Stimulated activated CD8-positive, alpha-beta memory T cell treated with anti-CD3 and anti-CD28 coated beads, Interleukin-4, amount 100 ng/mL, for 48 hours (primary cell): ENCODE measurements around the gene RPL31.

ENCODE experiments used
- DNase-seq: peaks from one replicate; pipeline ENCODE4 v3.0.0-alpha.2; 2020

RPL31 gene

DNA sequence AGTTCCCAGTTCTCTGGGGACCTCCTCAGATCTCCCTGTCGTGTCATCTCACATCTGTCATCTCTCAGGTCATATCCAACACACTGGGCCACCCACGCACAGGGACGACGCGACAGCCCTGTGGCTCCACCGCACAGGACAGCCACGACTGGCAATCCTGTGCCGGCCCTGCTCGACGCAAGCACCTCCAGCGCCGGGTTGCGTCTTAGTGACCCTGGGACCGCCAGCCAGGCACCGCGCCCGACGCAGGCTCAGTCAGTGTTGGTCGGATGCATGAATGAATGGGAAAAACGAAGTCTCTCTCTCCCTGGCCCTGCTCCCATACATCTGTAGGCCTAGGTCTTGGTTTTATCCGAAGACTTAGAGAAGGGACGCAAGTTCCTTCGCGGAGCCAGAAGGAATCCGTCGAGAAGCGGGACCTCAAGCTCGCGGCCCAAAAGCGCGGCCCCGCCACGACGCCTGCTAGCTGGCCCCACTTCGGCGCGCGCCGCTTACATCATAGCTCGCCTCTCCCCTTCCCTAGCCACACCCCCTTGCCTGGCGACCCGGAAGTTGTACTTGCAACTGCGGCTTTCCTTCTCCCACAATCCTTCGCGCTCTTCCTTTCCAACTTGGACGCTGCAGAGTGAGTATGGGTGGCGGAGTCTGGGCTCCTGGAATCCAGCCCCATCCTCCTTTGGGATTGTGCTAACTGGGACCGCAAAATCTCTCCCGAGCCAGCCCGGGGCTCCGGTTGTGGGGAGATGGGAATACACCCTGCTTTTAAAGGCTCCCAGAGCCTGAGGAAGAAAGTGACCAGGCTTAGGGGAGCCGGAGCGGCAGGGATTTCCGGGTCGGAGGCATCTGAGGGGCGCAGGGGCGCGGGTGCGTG lies at the start of gene RPL31:
Gene RPL31, plus strand, starts transcription at position 599 of the 871 bp plus-strand sequence. CDS start 413 bp downstream, outside the sequence.
- peak; percentile 96 for DNase-seq

DNA sequence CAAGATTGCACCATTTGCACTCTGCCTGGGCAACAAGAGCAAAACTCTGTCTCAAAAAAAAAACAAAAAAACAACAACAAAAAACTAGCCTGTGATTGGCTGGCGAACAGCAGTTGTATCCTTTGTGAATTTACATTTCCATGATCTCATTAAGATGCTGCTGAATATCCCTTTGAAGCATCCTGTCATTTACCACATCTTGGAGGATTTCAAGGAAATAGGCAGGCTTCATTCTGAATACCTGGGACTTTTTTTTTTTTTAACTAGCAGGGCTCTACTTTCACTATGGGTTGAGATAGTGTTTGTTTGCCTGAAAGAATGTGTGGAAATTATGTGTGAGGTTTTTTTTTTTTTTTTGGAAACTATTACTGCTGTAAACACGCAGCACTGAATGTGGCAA lies 49.6 kb upstream of the RPL31 start:
- DNase-seq: no peak

DNA sequence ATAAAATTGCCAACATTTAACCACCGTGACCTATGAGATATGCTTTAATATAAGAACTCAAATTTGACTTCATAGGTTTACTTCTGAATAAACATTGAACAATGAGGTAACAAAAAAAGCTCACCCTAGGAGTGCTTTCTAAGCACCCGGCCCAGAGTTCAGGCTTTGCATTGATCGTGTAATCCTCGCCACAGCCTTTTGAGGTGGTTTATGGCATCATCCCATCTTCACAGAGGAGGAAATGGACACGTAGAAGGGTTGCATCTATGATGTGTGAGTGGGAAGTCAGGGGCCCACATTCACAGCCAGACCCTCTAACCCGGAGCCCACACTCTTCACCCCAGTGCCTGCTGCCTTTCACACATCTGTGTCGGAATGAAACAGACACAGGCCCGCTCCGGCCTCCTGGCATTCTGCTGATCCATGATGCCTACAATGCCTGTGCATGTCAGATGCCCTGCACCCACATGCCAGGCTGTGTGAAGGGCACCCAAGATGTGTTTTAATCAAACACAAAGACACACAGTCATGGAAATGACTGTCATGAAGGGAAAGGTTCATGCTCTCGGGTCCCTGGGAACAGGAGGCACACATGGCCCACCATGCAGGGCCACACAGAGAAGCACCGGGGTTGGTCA lies 48.6 kb upstream of the RPL31 start:
- peak; percentile 25 for DNase-seq

DNA sequence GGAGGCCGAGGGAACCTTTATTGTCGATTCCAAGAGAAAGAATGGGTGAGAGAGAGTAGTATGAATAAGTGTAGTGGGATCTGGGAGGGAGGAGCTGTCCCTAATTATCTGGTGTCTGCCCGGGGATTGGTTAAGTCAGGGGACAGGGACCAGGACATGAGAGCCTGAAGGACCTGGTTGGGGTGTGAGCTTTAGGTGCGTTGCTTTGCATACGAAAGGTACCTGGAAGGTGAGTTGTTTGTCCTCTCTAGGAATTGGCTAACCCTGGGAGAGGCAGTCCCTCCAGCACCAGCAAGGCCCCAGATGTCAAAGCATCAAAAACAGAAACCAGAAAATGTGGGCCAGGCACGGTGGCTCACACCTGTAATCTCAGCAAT lies 48.1 kb upstream of the RPL31 start:
- no peak for DNase-seq

DNA sequence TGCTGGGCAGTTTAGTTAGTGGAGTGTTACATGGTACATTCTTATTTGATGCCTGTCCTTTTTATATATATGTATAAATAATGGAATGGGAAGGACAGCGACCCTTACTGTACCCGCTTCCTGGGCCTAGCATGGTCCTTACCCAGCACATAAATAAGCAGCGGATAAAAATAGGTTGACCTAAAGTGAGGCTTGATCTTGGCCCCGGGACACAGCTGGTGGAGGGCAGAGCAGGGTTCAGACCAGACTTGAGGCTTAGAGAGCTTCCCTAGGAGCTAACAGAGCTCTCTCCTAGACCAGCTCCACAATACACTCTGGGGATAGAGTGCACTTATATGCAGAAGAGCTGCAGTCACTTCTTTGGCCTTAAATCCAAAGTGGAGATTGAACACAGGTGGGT lies 46.9 kb upstream of the RPL31 start:
- no peak for DNase-seq

DNA sequence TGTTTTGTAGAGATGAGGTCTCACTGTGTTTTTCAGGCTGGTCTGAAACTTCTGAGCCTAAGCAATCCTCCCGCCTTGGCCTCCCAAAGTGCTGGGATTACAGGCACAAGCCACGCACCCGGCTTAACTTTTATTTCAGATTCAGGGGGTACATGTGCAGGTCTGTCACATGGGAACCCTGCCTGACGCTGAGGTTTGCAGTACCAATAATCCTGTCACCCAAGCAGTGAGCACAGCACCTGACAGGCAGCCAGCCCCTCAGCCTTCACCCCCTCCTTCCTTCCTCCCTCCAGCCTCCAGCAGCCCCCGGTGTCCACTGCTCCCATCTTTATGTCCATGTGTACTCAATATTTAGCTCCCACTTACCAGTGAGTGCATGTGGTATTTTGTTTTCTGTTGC lies 46.0 kb upstream of the RPL31 start:
- DNase-seq: no peak

DNA sequence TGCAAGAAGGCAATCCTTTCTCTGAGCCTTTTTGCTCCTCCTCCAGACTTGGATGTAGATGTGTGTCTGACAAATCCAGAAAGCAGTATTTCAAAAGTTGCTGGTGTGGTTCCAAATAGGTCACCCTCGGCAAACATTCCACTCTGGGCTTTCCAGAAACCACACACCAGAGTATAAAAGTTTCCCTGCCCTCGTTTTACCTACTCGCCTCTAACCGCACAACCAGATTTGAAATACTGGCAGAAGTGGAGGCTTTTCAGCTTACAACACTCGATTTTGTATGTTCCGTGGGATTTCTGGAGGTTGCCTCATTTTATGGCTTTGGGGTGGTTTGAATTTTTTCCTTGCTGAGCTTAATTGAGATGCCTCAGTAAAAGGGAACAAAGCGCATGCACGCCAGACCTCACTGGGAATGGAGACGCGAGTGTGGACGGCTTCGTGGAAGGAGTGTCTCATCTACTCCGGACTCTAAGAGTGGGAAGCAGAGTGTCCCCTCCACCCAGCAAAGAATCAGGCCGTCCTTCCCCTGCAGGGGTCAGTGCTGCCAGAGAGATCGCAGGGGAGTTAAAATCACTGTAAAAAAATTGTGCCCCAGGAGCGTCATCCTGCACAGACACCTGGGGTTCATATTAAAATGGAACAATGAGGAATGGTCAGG lies 44.0 kb upstream of the RPL31 start:
- DNase-seq: no peak

DNA sequence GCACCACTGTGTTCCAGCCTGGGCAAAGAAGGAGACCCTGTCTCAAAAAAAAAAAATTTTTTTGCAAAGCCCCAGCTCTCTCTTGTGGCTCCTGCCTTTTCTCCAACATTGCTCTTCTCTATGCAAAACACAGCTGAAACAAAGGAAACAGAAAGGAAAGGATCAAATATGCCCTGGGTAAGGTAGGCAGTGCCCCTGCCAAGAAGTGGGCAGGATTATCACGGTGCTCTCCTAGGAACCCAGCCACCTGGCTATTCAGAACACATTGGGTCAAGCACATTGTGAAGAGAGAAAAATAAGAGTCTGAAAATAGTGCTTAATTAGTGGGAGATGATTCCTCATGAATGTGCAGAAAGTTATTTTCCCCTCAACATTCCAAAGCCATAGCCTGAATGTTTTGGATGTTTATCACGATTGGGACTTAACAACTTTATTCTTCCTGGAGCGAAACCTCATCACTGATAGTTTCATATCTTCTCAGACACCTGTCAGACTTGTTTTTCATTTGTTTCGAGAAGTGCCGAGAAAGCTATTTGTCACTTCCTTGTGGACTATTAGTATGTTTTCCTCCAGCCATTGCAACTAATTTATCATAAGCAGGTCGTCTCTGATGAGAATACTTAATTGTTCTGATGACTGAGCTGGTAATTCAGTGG lies 42.7 kb upstream of the RPL31 start:
- DNase-seq: no peak

DNA sequence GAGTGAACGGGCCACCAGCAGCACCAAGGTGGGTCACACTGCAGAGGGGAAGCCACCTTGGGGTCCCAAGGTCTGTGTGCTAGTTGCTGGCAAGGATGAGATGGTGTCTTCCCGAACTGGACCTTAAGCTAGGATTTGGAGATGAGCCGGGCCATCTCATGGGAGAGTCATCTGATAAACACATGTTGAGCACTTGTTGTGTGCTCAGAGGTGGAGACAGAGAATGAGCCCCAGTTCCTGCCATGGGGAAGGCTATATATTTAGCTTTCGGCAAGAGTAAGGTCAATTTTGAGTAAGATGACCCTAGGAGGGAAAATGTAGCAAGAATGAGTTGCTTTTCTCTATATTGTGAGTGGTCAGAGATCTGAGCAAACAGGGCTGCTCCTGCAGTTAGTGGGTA lies 41.4 kb upstream of the RPL31 start:
- DNase-seq: no peak

DNA sequence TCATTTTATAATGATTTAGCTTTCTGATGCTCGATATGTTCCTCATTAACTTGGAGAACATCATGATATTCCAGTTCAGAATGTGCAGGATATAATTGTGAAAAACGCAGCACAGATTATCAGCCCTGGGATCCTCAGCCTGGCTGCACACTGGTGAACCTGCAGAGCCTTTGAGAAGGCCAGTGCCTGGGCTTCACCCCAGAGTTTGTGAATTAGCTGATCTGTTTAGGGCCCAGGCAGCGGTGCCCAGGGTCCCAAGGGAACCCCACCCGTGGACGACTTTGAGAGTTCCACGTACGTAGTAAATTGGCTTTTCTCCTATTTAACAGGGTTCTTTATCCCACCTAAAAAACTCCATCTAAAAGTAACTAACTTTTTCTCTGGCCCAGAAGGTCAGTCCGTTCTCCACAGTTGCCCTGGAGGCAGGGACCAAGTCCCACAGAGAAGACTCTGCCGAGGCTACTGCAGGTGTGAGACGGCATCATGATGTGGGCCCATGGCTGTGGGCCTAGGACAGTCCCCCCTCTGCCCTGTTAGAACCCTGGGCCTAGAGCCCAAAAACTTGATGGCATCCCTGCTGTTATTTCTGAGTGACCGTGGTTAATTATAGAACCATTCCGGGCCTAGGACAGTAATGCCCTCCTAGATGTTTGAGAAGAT lies 39.6 kb upstream of the RPL31 start:
- DNase-seq: no peak

DNA sequence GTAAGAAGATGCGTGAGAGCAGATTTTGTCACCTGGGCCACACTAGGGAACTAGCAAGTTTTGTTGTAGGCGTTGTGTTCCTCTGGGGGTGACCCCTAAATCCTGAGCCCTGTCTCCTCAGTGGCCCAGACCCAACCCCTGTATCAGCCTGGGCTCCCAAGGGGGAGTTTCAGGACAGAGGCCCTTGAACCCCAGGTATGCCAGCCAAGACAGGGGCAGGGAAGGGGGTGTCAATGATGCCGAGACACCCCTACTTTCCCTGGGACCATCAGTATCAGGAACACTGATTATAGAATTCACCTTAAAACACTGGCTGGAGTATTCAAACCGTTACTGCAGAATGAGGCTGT lies 39.1 kb upstream of the RPL31 start:
- no peak for DNase-seq

DNA sequence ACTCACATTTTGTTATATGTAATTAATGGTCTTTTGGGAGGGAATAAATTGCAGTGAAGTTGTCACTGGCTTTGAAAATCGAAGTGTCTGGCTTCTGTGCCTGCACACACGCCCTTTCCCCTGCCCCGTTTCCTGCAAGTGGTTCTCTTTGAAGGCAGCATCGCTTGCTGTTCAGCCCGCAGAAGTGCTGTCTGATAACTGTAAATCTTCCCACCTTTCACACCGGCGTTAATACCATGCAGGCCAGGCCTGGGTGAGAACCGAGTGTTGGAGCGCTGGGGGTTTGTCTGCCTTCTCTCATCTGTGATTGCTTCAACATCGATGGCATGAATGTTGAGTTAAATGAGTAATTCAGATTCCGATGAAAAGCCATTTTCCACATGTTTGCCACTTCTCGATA lies 37.9 kb upstream of the RPL31 start:
- DNase-seq: no peak

DNA sequence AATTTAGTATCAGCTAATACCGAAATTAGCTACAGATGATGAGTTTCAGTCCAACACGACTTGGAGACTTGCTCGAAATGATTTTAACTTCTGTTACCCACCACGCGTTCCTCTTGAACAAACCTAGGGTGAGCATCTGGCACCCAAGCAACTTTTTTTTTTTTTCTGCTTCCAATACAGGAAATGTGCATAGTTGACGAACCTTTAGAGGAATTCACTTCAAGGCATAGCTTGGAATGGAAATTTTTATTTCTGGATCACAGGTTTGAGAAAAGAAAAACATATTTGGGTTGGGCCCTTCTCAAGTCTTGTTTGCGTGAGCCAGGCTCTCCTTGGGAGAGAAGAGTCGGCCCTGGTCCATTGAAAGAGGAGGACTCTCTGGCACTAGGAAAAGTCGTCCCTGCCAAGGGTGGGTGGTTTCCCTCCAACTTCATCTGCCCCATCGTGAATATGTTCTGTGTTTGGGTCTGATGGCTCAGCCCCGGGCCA lies 37.4 kb upstream of the RPL31 start:
- DNase-seq: no peak

DNA sequence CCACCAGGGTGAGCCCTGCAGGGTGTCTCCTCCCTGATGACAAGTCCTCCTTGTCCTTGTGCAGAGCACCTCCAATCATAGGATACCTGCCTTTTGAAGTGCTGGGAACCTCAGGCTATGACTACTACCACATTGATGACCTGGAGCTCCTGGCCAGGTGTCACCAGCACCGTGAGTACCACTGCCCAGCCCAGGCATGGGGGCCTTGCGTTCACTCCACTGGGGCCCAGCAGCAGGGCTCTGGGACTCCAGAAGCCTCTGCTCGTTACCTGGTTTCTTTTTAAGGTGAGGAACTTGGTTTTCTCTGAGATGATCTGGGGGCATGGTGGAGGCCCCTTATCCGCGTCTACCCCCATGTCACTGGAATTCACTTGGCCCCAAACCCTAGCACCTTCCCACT lies 36.5 kb upstream of the RPL31 start:
- DNase-seq: no peak

DNA sequence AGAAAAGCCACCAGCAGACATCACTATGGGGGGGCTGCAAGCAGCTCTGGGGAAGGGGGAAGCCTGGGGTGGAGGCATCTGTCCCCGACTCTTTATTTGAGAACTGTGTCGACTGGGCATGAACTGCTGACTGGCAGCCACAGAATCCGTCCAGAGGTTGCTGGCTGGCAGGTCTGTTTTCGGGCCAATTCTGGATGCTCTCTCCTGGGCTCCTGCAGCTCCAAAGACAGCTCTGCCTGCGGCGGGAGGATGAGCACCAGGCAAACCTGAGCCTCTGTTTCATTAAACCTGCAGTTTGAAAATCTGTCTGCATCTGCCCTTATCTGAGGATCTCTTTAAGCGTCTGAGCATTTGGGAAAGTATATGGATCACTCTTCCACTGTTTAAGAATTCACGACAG lies 34.4 kb upstream of the RPL31 start:
- DNase-seq: no peak

DNA sequence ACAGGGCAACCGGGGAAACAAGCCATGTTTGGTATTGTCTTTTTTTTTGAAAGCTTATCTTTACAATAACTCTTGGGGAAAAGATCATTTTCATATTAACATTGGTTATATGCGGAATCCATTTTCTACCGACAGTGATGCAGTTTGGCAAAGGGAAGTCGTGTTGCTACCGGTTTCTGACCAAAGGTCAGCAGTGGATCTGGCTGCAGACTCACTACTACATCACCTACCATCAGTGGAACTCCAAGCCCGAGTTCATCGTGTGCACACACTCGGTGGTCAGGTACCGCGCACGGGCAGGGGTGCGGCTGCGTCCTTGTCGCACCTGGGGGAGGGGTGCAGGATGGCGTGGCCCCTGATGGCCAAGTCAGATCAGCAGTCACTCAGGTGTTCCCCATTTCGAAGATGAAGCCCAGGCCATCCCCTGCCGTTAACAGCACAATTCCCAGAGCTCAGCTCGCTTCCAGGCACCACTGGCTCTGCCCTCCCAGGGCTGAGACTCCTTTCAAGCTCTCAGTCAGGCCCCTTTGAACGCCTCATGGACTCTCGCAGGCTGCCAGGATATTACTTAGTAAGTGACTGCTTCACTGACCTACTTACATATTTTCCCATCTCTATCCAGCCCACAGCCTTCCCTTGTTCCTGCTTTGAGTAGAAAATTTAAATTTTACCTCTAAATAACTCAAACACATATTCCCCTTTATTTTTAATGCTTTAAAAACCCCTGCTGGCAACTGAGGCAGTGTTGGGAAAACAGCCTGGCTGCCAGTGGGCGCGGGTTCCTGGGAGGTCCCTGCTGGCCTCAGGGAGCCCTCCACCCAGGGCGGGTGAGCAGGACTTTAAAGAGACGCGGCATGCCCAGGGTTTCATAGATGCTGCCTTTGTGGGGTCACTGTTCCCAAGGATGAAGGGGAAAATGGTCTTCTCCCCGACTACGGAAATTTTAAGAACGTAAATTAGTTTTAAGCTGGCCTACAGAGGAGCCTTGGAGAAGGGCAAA lies 33.6 kb upstream of the RPL31 start:
- DNase-seq: no peak

DNA sequence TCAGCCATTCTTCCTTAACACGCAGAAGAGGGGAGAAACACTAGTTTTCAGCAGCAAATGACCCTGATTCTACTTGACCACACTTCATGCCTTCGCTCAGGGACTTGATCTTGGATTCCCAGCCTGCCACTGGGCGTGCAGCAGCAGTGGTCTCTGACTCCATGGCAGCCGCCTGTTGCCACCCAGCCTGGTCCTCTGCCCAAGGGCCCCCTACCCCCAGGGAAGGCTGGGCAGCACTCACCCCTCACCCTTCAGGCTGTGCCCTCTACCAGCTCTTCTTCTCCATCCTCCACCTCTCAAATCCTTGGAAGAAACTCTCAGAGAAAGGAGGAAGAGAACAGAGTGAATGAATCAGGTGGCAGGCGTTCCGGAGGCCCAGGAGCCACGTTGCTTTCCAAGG lies 32.1 kb upstream of the RPL31 start:
- no peak for DNase-seq

DNA sequence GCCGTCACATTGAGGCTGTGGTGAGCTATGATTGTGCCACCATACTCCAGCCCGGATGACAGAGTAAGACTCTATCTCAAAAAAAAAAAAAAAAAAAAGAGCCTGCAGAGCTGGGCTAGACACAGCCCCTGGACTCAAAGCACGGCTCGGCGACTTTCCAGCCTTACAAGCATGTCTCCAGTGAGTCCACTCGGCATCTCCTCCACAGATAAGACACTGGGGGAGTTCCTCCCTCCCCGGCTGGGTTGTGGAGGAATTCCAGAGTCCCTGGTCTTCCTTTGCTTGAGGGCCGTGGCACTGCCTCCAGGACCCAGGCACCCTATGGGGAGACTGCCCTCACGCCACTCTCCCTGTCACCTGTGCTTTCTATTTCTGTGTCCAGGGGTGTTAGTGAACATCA lies 30.9 kb upstream of the RPL31 start:
- no peak for DNase-seq

DNA sequence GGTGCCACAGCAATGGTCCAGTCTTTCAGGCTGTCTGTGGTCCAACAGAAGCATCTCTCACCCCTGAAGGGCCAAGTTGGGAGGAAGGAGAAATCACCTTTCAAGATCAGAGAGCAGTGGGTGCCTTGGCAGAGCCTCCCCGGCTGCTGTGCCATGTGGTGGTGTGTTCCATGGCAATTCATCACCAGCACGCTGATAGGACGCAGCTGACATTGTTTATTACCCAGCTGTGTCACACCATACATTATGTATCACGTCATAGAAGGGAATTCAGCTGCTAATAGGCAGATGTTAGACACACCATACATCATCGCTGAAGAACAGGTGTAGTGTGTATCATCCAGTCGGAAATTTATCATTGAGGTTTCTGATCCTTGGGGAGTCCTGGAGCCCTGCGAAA lies 29.6 kb upstream of the RPL31 start:
- DNase-seq: no peak

DNA sequence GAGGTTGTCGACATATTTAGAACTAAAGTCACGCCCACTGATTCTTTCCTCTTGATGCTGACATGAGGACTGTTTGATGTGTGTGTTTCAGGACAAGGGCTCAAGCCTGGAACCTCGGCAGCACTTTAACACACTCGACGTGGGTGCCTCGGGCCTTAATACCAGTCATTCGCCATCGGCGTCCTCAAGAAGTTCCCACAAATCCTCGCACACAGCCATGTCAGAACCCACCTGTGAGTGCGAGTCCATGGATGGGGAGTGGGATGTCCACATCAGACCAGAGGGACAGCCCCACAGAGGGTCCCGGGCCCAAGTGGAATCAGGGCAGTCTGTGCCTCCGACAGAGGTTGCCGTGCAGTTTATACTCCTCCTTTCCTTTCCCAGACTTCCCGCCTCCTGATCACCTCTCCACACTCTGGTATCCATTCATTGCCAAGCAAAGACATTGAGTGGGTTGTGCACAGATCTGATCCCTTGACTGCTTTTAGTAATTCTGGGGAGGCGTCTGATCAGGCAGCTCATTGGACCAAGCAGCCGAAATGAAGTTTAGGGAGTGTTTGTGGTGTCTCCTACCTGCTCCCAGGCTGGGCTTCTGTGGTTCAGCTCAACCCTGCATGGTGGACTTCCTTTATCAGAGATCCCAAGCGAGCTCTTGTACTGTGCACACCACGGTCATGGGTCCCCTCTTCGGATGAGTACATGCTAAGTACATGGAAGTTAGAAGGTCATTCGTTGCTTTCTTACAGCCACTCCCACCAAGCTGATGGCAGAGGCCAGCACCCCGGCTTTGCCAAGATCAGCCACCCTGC lies 27.2 kb upstream of the RPL31 start:
- no peak for DNase-seq

DNA sequence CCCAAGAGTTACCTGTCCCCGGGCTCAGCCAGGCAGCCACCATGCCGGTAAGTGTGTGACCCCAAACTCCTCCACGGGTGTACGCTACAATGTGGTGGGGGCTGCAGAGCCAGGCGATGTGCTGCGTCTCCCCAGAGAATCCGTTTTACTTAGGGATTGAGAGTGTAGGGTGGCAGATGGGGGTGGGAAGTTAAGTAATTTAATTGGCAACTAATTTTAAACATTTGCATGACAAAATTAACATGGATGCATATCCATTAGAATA lies 26.6 kb upstream of the RPL31 start:
- no peak for DNase-seq
